K562 (cell line): Measurements from ENCODE around the gene SHLD1. TPM values are rescaled to one million over a fixed set of nuclear protein-coding genes. Genes with fewer than 3 reads are reported as not detected.

ENCODE experiments used
- ATAC-seq: fragments of 200-7000 bp; cut with Tn5 transposase; 3 replicates; pipeline ENCODE4 v1.9.1; 2020; ENCODE audit warnings: moderate library complexity
- BruUV-seq: library from RNA; stranded (reverse); fragments of 400-500 nt; replicated peaks from 2 replicates; lab custom pipeline; 2021; lab: Mats Ljungman, UMichigan
- CTCF ChIA-PET: fragments of 300-600 bp; formaldehyde crosslinking; extraction: SDS; loops from one replicate; lab custom pipeline; 2021; ENCODE audit warnings: low intra/inter-chr PET ratio; lab: Yijun Ruan, JAX
- POLR2A ChIA-PET: fragments of 300-600, 350-650 bp; sonication (Branson Sonifier 250); formaldehyde crosslinking; extraction: SDS; loops from one replicate; lab custom pipeline; 2021; ENCODE audit warnings: antibody characterized with exemption, inconsistent platforms; lab: Yijun Ruan, JAX
- DNase-seq, 4 experiments: peaks; one replicate each; pipeline versions ENCODE4 v3.0.0 to v3.0.0-alpha.2; 2011 to 2018; ENCODE audit warnings: low spot score in 3 of 4, mixed read lengths in 3 of 4; ENCODE audit errors: extremely low read depth in 1 of 4
- FAIRE-seq: peaks from 2 replicates; lab custom pipeline; 2011; peaks lifted over from hg19 to GRCh38; lab: Jason Lieb, UNC
- H2AFZ ChIP-seq: 2 replicates; pipeline ENCODE4 v1.6.0; 2011; ENCODE audit warnings: low read depth, low read length, control low read depth, inconsistent platforms
- H3K27ac ChIP-seq: fragments of 200-600 bp; 3 replicates; pipeline ENCODE4 v1.8.0; 2011; ENCODE audit warnings: low read depth, mild to moderate bottlenecking, control low read depth, inconsistent platforms, low read length, moderate library complexity, mixed read lengths; ENCODE audit errors: extremely low read depth
- H3K27me3 ChIP-seq, 2 experiments: fragments of 300-600 bp in 1 of 2; 2 replicates in 1 of 2; 3 replicates in 1 of 2; pipeline versions ENCODE4 v1.6.0 to v1.8.0; 2011; ENCODE audit warnings: inconsistent platforms in 2 of 2, low read length in 2 of 2, mild to moderate bottlenecking in 1 of 2, mixed read lengths in 1 of 2, moderate library complexity in 1 of 2; ENCODE audit not compliant: control insufficient read depth in 2 of 2, insufficient read depth in 2 of 2
- H3K36me3 ChIP-seq: fragments of 300-600 bp; 3 replicates; pipeline ENCODE4 v1.8.0; 2011; ENCODE audit warnings: mild to moderate bottlenecking, low read length, inconsistent platforms; ENCODE audit not compliant: control insufficient read depth, insufficient read depth
- H3K4me1 ChIP-seq, 2 experiments: fragments of 200-600 bp in 1 of 2; replicated peaks in 1 of 2; 2 replicates in 1 of 2; 3 replicates in 1 of 2; pipeline versions ENCODE4 v1.5.1 to v1.8.0; 2011; ENCODE audit warnings: inconsistent platforms in 2 of 2, low read length in 2 of 2, mild to moderate bottlenecking in 1 of 2, mixed read lengths in 1 of 2, moderate library complexity in 1 of 2; ENCODE audit not compliant: control insufficient read depth in 2 of 2, insufficient read depth in 2 of 2
- H3K4me2 ChIP-seq: 2 replicates; pipeline ENCODE4 v1.6.1; 2011; ENCODE audit warnings: low read length, control low read depth, inconsistent platforms, mixed read lengths; ENCODE audit not compliant: insufficient read depth
- H3K4me3 ChIP-seq: fragments of 200-600 bp; sonication (generic), shearing (Covaris generic); 2 replicates; pipeline ENCODE4 v1.5.1; 2016; ENCODE audit warnings: control low read depth, inconsistent platforms
- H3K79me2 ChIP-seq: fragments of 200-600 bp; 3 replicates; pipeline ENCODE4 v1.8.0; 2011; ENCODE audit warnings: low read length, inconsistent platforms; ENCODE audit not compliant: control insufficient read depth, insufficient read depth
- H3K9ac ChIP-seq, 2 experiments: 2 replicates each; pipeline versions ENCODE4 v1.6.0 to v1.6.1; 2011; ENCODE audit warnings: low read depth in 2 of 2, low read length in 2 of 2, control low read depth in 1 of 2, inconsistent platforms in 1 of 2, mild to moderate bottlenecking in 1 of 2, mixed read lengths in 1 of 2; ENCODE audit not compliant: insufficient read depth in 1 of 2
- H3K9me1 ChIP-seq: one replicate; pipeline ENCODE4 v1.6.0; 2011; ENCODE audit warnings: inconsistent platforms, mild to moderate bottlenecking, low read length, moderate library complexity; ENCODE audit not compliant: control insufficient read depth, insufficient read depth
- H3K9me3 ChIP-seq: replicated peaks from 2 replicates; pipeline ENCODE4 v1.5.1; 2011; ENCODE audit warnings: low read depth, low read length, inconsistent platforms; ENCODE audit not compliant: control insufficient read depth, insufficient read depth
- H4K20me1 ChIP-seq: replicated peaks from 2 replicates; pipeline ENCODE4 v1.6.1; 2011; ENCODE audit warnings: low read length, inconsistent platforms, mixed read lengths; ENCODE audit not compliant: control insufficient read depth, insufficient read depth
- ATF7 ChIP-seq: fragments of 450-650 bp; IDR thresholded peaks from 2 replicates; pipeline ENCODE4 v1.7.1; 2014; ENCODE audit warnings: mild to moderate bottlenecking, moderate library complexity
- CBFA2T2 ChIP-seq: fragments of 450-650 bp; conservative IDR thresholded peaks from 2 replicates; pipeline ENCODE4 v1.6.1; 2017; ENCODE audit warnings: mild to moderate bottlenecking
- DNMT1 ChIP-seq: fragments of 450-650 bp; IDR thresholded peaks from 2 replicates; pipeline ENCODE4 v1.6.1; 2016; ENCODE audit warnings: antibody characterized with exemption, mild to moderate bottlenecking
- E2F4 ChIP-seq: sonication (generic); formaldehyde crosslinking; IDR thresholded peaks from 2 replicates; pipeline ENCODE4 v1.8.0; 2022; ENCODE audit warnings: mild to moderate bottlenecking, low read depth, missing genetic modification reagents
- PHF8 ChIP-seq: fragments of 200-600 bp; sonication (generic); IDR thresholded peaks from 2 replicates; pipeline ENCODE4 v1.6.1; 2012; ENCODE audit warnings: mixed run types, mild to moderate bottlenecking, inconsistent platforms, low read length, moderate library complexity, borderline replicate concordance
- SREBF2 ChIP-seq: sonication (generic); formaldehyde crosslinking; IDR thresholded peaks from 2 replicates; pipeline ENCODE4 v1.4.0; 2020; ENCODE audit warnings: mild to moderate bottlenecking, missing genetic modification reagents
- STAT5A ChIP-seq: IDR thresholded peaks from 2 replicates; pipeline ENCODE4 v1.6.1; 2012; ENCODE audit warnings: low read length, inconsistent platforms, borderline replicate concordance
- TBL1XR1 ChIP-seq, 2 experiments: IDR thresholded peaks; 2 replicates each; pipeline ENCODE4 v1.6.1; 2012; ENCODE audit warnings: improper control_type of control experiment in 2 of 2, low read length in 2 of 2, mild to moderate bottlenecking in 1 of 2
- ZFP1 ChIP-seq: fragments of 450-650 bp; formaldehyde crosslinking; IDR thresholded peaks from 2 replicates; pipeline ENCODE4 v1.4.0; 2020; ENCODE audit warnings: mild to moderate bottlenecking, mixed read lengths
- ZNF280B ChIP-seq: fragments of 250-450 bp; sonication (Bioruptor Pico); IDR thresholded peaks from 2 replicates; pipeline ENCODE4 v1.5.1; 2021; ENCODE audit warnings: mild to moderate bottlenecking
- ZNF644 ChIP-seq: fragments of 200-800 bp; sonication (Bioruptor generic); IDR thresholded peaks from 2 replicates; pipeline ENCODE4 v1.6.1; 2016; ENCODE audit warnings: low read depth, missing genetic modification characterization, missing compliant biosample characterization
- WGBS: fragments of 100-300 bp; shearing (Covaris generic); methylation state at CpG from one replicate; pipeline ENCODE4 v1.1.6; 2016; ENCODE audit warnings: low coverage, mixed read lengths; ENCODE audit not compliant: insufficient coverage; ENCODE audit errors: missing lambda C conversion rate; 5-methylcytosine and 5-hydroxymethylcytosine counted together
- in situ Hi-C: fragments of 300-500 bp; cut with MboI; formaldehyde crosslinking; loops from 4 replicates; pipeline ENCODE4 v1.15.0; 2018; ENCODE audit warnings: inconsistent platforms, mixed read lengths
- intact Hi-C: fragments of 100-400 bp; cut with micrococcal nuclease; formaldehyde crosslinking; loops from 2 replicates; pipeline ENCODE4 v1.14.2; 2022
- polyA plus RNA-seq, 8 experiments: library from polyadenylated mRNA; depleted of rRNA in 4 of 8; stranded (reverse) in 5 of 8; unstranded in 3 of 8; fragments of >200 nt; fragmentation: Nextera tagmentation in 2 of 8; fragmentation: Illumina TruSeq in 1 of 8; extraction: Ambion mirVana in 2 of 8; extraction: Trizol in 1 of 8; gene quantifications; 2 replicates each; pipeline versions ENCODE4 v1.2.1 to v1.2.3, GENCODE V29; 2011 to 2014; ENCODE audit warnings: inconsistent platforms in 1 of 8, missing spikeins in 1 of 8
- total RNA-seq, 7 experiments: library from RNA; depleted of rRNA in 6 of 7; stranded (reverse); fragments of >200 nt in 6 of 7; fragmentation: Illumina TruSeq in 2 of 7; extraction: Trizol in 2 of 7; gene quantifications; 2 replicates each; pipeline versions ENCODE4 v1.2.1 to v1.2.3, GENCODE V29; 2011 to 2021; ENCODE audit warnings: low replicate concordance in 1 of 7

The SHLD1 gene
- total and polyA plus RNA-seq, 9 of the 15 experiments (the other 6 are each of a cell fraction or from before 2014, with no cell fraction given) = 3.7 to 21.6 (median 8.2) TPM

- no peak overlapping the region for H3K4me3 ChIP-seq
- no peaks in the 10 kb centered on the region for H3K79me2 ChIP-seq
- H3K9ac ChIP-seq = no peak overlapping the region
- no peaks in the 10 kb centered on the region; a peak in 1 of 5 replicates for H3K4me1 ChIP-seq
- no peak overlapping the region for H3K4me2 ChIP-seq
- FAIRE-seq (no peak), ATAC-seq (no peak), DNase-seq (no peak)
- H4K20me1 ChIP-seq = no peaks in the 10 kb centered on the region
- no TSS peak for BruUV-seq
- no peaks in the 10 kb centered on the region for H3K9me3 ChIP-seq
- TF ChIP-seq DNMT1 (no peak), E2F4 (CRISPR knock-in tag) (no peak), PHF8 (no peak), SREBF2 (CRISPR knock-in tag) (no peak), TBL1XR1 (IDR thresholded peaks at IDR 0.05; ENCODE audit: low read length in 2 of 2) (no peak), STAT5A (no peak), ZNF644 (tag) (no peak), ZNF280B (CRISPR knock-in tag) (no peak), ZFP1 (CRISPR knock-in tag) (no peak), CBFA2T2 (no peak), ATF7 (no peak)
- intact Hi-C loops (no loop called here), in situ Hi-C loops (loop anchor here (25.0 kb wide), 1 partner anchor 232 kb away; no protein-coding TSS in a partner anchor)
- WGBS = 41% methylated on average over 2 of the region's 2 CpGs
- ChIA-PET POLR2A (no interaction called here), CTCF (no interaction called here)
- no peaks in the 10 kb centered on the region for H3K27me3 ChIP-seq
- no peaks in the 10 kb centered on the region for H3K9me1 ChIP-seq
- H3K36me3 ChIP-seq = no peaks in the 10 kb centered on the region
- no peak overlapping the region for H3K27ac ChIP-seq
- H2AFZ ChIP-seq = no peak overlapping the region
Measured at GRCh38 chr20:5793916-5794315, 43.7 kb downstream of the SHLD1 start.
